Fibroblast of lung (primary cell): ENCODE measurements around the gene LMAN2.

ENCODE experiments used
- EZH2 ChIP-seq: IDR thresholded peaks from 2 replicates; pipeline ENCODE4 v1.5.1; 2012; ENCODE audit warnings: low read length, control low read depth, mild to moderate bottlenecking; ENCODE audit errors: missing control alignments
- TF ChIP-seq, protein P1 (sequence below), 2 donors: IDR thresholded peaks in 1 of 2; conservative IDR thresholded peaks in 1 of 2; 1 replicate in 1 of 2; 2 replicates in 1 of 2; pipeline ENCODE4 v1.5.1; 2011 to 2012; ENCODE audit warnings: low read length in 2 of 2, control low read depth in 1 of 2, inconsistent platforms in 1 of 2, low read depth in 1 of 2, mild to moderate bottlenecking in 1 of 2

DNA sequence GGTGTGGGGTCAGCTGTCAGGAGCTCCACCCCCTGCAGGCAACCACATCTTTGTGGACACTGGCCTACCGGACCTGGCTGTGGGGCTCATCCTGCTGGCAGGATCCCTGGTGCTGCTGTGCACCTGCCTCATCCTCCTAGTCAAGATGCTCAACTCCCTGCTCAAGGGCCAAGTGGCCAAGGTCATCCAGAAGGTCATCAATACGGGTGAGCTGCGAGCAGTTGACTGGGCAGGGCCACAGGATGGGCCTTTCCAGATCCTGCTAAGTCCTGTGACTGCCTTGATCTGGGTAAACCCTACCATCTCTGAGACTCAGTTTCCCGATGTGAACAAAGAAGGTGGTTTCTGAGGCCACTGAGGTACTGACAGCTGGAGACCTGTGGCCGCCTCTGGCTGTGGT lies 42.5 kb upstream of the LMAN2 start:
- TF ChIP-seq, protein P1, sequence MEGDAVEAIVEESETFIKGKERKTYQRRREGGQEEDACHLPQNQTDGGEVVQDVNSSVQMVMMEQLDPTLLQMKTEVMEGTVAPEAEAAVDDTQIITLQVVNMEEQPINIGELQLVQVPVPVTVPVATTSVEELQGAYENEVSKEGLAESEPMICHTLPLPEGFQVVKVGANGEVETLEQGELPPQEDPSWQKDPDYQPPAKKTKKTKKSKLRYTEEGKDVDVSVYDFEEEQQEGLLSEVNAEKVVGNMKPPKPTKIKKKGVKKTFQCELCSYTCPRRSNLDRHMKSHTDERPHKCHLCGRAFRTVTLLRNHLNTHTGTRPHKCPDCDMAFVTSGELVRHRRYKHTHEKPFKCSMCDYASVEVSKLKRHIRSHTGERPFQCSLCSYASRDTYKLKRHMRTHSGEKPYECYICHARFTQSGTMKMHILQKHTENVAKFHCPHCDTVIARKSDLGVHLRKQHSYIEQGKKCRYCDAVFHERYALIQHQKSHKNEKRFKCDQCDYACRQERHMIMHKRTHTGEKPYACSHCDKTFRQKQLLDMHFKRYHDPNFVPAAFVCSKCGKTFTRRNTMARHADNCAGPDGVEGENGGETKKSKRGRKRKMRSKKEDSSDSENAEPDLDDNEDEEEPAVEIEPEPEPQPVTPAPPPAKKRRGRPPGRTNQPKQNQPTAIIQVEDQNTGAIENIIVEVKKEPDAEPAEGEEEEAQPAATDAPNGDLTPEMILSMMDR (conservative IDR thresholded peaks at IDR 0.05 in 1 of 2, IDR thresholded peaks at IDR 0.05 in 1 of 2; ENCODE audit: low read depth in 1 of 2, low read length in 2 of 2): no peak
- TF ChIP-seq EZH2: no peak
